Astrocyte of the hippocampus (primary cell): ENCODE data around the gene RPS15.
"Not testable (repeated sequence)": the region's sequence is repeated elsewhere in the genome, so short reads cannot be mapped to it uniquely, and the experiment has no call there.

ENCODE experiments used
- DNase-seq: peaks from one replicate; pipeline ENCODE4 v3.0.0; 2011; ENCODE audit warnings: low read depth, low spot score

Gene RPS15

GRCh38 chr19:1418951-1419738 lies 19.1 kb upstream of the RPS15 start:
- no peak for DNase-seq

GRCh38 chr19:1420085-1420484 lies 18.1 kb upstream of the RPS15 start:
- DNase-seq = not testable (repeated sequence)

- no peak for DNase-seq
Measured at GRCh38 chr19:1420590-1420989, 17.6 kb upstream of the RPS15 start.

- no peak for DNase-seq
Measured at GRCh38 chr19:1421218-1421957, 16.8 kb upstream of the RPS15 start.

GRCh38 chr19:1421958-1422305 lies 16.3 kb upstream of the RPS15 start:
- DNase-seq = no peak

- no peak for DNase-seq
Measured at GRCh38 chr19:1422360-1422759, 15.8 kb upstream of the RPS15 start.

GRCh38 chr19:1422943-1423342 lies 15.3 kb upstream of the RPS15 start:
- no peak for DNase-seq

GRCh38 chr19:1423436-1424191 lies 14.6 kb upstream of the RPS15 start:
- DNase-seq = no peak

GRCh38 chr19:1424192-1424955 lies 13.8 kb upstream of the RPS15 start:
- DNase-seq = no peak

GRCh38 chr19:1425102-1425837 lies 12.9 kb upstream of the RPS15 start:
- DNase-seq = peak; percentile 36

- DNase-seq = no peak
Measured at GRCh38 chr19:1425902-1426301, 12.3 kb upstream of the RPS15 start.

GRCh38 chr19:1426736-1427135 lies 11.5 kb upstream of the RPS15 start:
- DNase-seq = no peak

- DNase-seq = no peak
Measured at GRCh38 chr19:1427221-1427920, 10.8 kb upstream of the RPS15 start.

GRCh38 chr19:1428738-1429391 lies 9.3 kb upstream of the RPS15 start:
- DNase-seq = no peak

GRCh38 chr19:1429750-1430149 lies 8.4 kb upstream of the RPS15 start:
- DNase-seq = no peak

GRCh38 chr19:1430246-1430645 lies 8.0 kb upstream of the RPS15 start:
- no peak for DNase-seq

- DNase-seq = no peak
Measured at GRCh38 chr19:1431759-1432506, 6.3 kb upstream of the RPS15 start.

GRCh38 chr19:1432507-1432887 lies 5.7 kb upstream of the RPS15 start:
- DNase-seq = no peak
